HepG2 (cell line): Measurements from ENCODE around the gene IQCK. TPM values are rescaled to one million over a fixed set of nuclear protein-coding genes. Genes with fewer than 3 reads are reported as not detected.
"Not testable (repeated sequence)": the region's sequence is repeated elsewhere in the genome, so short reads cannot be mapped to it uniquely, and the experiment has no call there.

Experiments used
- ATAC-seq: fragments of 200-7000 bp; cut with Tn5 transposase; 3 replicates; pipeline ENCODE4 v1.9.1; 2020; ENCODE audit warnings: mild to moderate bottlenecking, moderate library complexity
- BruUV-seq: library from RNA; stranded (reverse); fragments of 400-500 nt; replicated peaks from 2 replicates; lab custom pipeline; 2021; lab: Mats Ljungman, UMichigan
- CTCF ChIA-PET: fragments of 300-600 bp; formaldehyde crosslinking; extraction: SDS; loops from one replicate; lab custom pipeline; 2021; ENCODE audit warnings: low total read pairs, inconsistent platforms, low intra/inter-chr PET ratio; lab: Yijun Ruan, JAX
- POLR2A ChIA-PET: fragments of 350-600 bp; sonication (Branson Sonifier 250); formaldehyde crosslinking; loops from one replicate; lab custom pipeline; 2020; ENCODE audit warnings: antibody characterized with exemption, inconsistent platforms; lab: Yijun Ruan, JAX
- DNase-seq: peaks from one replicate; pipeline ENCODE4 v3.0.0-alpha.2; 2015; ENCODE audit warnings: low spot score
- FAIRE-seq: peaks from 3 replicates; lab custom pipeline; 2011; peaks lifted over from hg19 to GRCh38; lab: Jason Lieb, UNC
- H2AFZ ChIP-seq: one replicate; pipeline ENCODE4 v1.6.1; 2011; ENCODE audit warnings: low read length, inconsistent platforms
- H3K27ac ChIP-seq: fragments of 300-600 bp; 3 replicates; pipeline ENCODE4 v1.8.0; 2011; ENCODE audit warnings: mixed run types, mild to moderate bottlenecking, mixed read lengths, low read length, inconsistent platforms; ENCODE audit not compliant: insufficient read depth; ENCODE audit errors: extremely low read length
- H3K27me3 ChIP-seq, 2 experiments: fragments of 200-600 bp in 1 of 2; 2 replicates in 1 of 2; 3 replicates in 1 of 2; pipeline versions ENCODE4 v1.6.0 to v1.8.0; 2011; ENCODE audit warnings: low read length in 2 of 2, mild to moderate bottlenecking in 2 of 2, moderate library complexity in 2 of 2, inconsistent platforms in 1 of 2; ENCODE audit not compliant: insufficient read depth in 2 of 2, control insufficient read depth in 1 of 2
- H3K36me3 ChIP-seq, 2 experiments: fragments of 200-600 bp in 1 of 2; replicated peaks in 1 of 2; 2 replicates in 1 of 2; 3 replicates in 1 of 2; pipeline versions ENCODE4 v1.5.1 to v1.8.0; 2011; ENCODE audit warnings: low read length in 2 of 2, inconsistent platforms in 1 of 2; ENCODE audit not compliant: insufficient read depth in 2 of 2, control insufficient read depth in 1 of 2
- H3K4me1 ChIP-seq: 2 replicates; pipeline ENCODE4 v1.5.1; 2012; ENCODE audit warnings: low read length, inconsistent platforms; ENCODE audit not compliant: insufficient read depth
- H3K4me2 ChIP-seq: 2 replicates; pipeline ENCODE4 v1.6.0; 2011; ENCODE audit warnings: low read depth, low read length, inconsistent platforms
- H3K4me3 ChIP-seq, 3 experiments: fragments of 200-600 bp in 1 of 3; sonication (generic), shearing (Covaris generic) in 1 of 3; replicated peaks in 1 of 3; 2 replicates each; pipeline ENCODE4 v1.5.1; 2011 to 2016; ENCODE audit warnings: low read length in 3 of 3, inconsistent platforms in 2 of 3, low read depth in 2 of 3, mild to moderate bottlenecking in 2 of 3, control low read depth in 1 of 3, mixed read lengths in 1 of 3; ENCODE audit not compliant: insufficient read depth in 1 of 3
- H3K79me2 ChIP-seq: one replicate; pipeline ENCODE4 v1.6.1; 2011; ENCODE audit warnings: low read length, inconsistent platforms; ENCODE audit not compliant: insufficient read depth
- H3K9ac ChIP-seq: 2 replicates; pipeline ENCODE4 v1.6.0; 2011; ENCODE audit warnings: mild to moderate bottlenecking, low read depth, low read length, inconsistent platforms; ENCODE audit not compliant: insufficient read depth
- H3K9me3 ChIP-seq: 2 replicates; pipeline ENCODE4 v1.5.1; 2012; ENCODE audit warnings: mild to moderate bottlenecking, low read length
- H4K20me1 ChIP-seq: 2 replicates; pipeline ENCODE4 v1.6.0; 2011; ENCODE audit warnings: inconsistent platforms, mild to moderate bottlenecking, low read length, moderate library complexity; ENCODE audit not compliant: insufficient read depth
- ASH2L ChIP-seq: fragments of 300-600, 200-600 bp; sonication (generic); IDR thresholded peaks from 2 replicates; pipeline ENCODE4 v1.7.0; 2017; ENCODE audit warnings: low read depth, mild to moderate bottlenecking, moderate library complexity, mixed read lengths, low read length; ENCODE audit not compliant: insufficient read length
- DMTF1 ChIP-seq: sonication (generic); formaldehyde crosslinking; IDR thresholded peaks from 2 replicates; pipeline ENCODE4 v1.4.0; 2020; ENCODE audit warnings: mild to moderate bottlenecking, missing genetic modification reagents
- ELK4 ChIP-seq: sonication (generic); formaldehyde crosslinking; IDR thresholded peaks from 2 replicates; pipeline ENCODE4 v1.9.0; 2021; ENCODE audit warnings: missing genetic modification reagents, borderline replicate concordance
- FOXA1 ChIP-seq, 2 experiments: fragments of 450-650 bp in 1 of 2; sonication (generic) in 1 of 2; formaldehyde crosslinking in 1 of 2; IDR thresholded peaks; 2 replicates each; pipeline versions ENCODE4 v1.4.0 to v1.6.1; 2016 to 2020; ENCODE audit warnings: missing genetic modification reagents in 1 of 2
- ISL2 ChIP-seq: sonication (generic); formaldehyde crosslinking; IDR thresholded peaks from 2 replicates; pipeline ENCODE4 v1.5.0; 2020; ENCODE audit warnings: missing genetic modification reagents
- MTA1 ChIP-seq: sonication (generic); formaldehyde crosslinking; IDR thresholded peaks from 2 replicates; pipeline ENCODE4 v1.4.0; 2020; ENCODE audit warnings: missing genetic modification reagents, mild to moderate bottlenecking, borderline replicate concordance
- SOX5 ChIP-seq: IDR thresholded peaks from 2 replicates; pipeline ENCODE4 v1.6.1; 2016; ENCODE audit warnings: borderline replicate concordance
- SOX6 ChIP-seq, 2 experiments: fragments of 450-650 bp in 1 of 2; sonication (generic) in 1 of 2; formaldehyde crosslinking in 1 of 2; IDR thresholded peaks; 2 replicates each; pipeline versions ENCODE4 v1.4.0 to v1.6.1; 2017 to 2020; ENCODE audit warnings: antibody characterized with exemption in 1 of 2, mild to moderate bottlenecking in 1 of 2, missing genetic modification reagents in 1 of 2
- TOPORS ChIP-seq: sonication (generic); formaldehyde crosslinking; IDR thresholded peaks from 2 replicates; pipeline ENCODE4 v1.8.0; 2023; ENCODE audit warnings: mild to moderate bottlenecking, missing genetic modification reagents
- ZFYVE20 ChIP-seq: sonication (generic); formaldehyde crosslinking; IDR thresholded peaks from 2 replicates; pipeline ENCODE4 v1.8.0; 2023; ENCODE audit warnings: low read depth, mild to moderate bottlenecking, moderate library complexity, missing genetic modification reagents, borderline replicate concordance
- ZNF878 ChIP-seq: sonication (generic); formaldehyde crosslinking; IDR thresholded peaks from 2 replicates; pipeline ENCODE4 v1.8.1; 2023; ENCODE audit warnings: mild to moderate bottlenecking, missing genetic modification reagents, moderate library complexity
- ZSCAN20 ChIP-seq: sonication (generic); formaldehyde crosslinking; IDR thresholded peaks from 2 replicates; pipeline ENCODE4 v1.4.0; 2020; ENCODE audit warnings: missing genetic modification reagents, mild to moderate bottlenecking, borderline replicate concordance
- WGBS: methylation state at CpG from one replicate; pipeline ENCODE4 v1.1.6; 2017; ENCODE audit warnings: low lambda C conversion rate; 5-methylcytosine and 5-hydroxymethylcytosine counted together
- in situ Hi-C: cut with HindIII; loops from 2 replicates; pipeline ENCODE4 v1.10.0; 2017; ENCODE audit warnings: low pct_unique_long_range_greater_than_20kb; ENCODE audit not compliant: extremely low pct_ligation_motif_present
- intact Hi-C: fragments of 100-400 bp; cut with micrococcal nuclease; formaldehyde crosslinking; loops from one replicate; pipeline ENCODE4 v1.10.0; 2022; ENCODE audit not compliant: unreplicated experiment
- polyA plus RNA-seq, 8 experiments: library from polyadenylated mRNA; depleted of rRNA in 3 of 8; stranded (reverse) in 7 of 8; unstranded in 1 of 8; fragments of >200 nt; fragmentation: Illumina TruSeq in 4 of 8; extraction: Trizol in 4 of 8; gene quantifications; 2 replicates each; pipeline versions ENCODE4 v1.2.1 to v1.2.3, GENCODE V29; 2011 to 2016; ENCODE audit warnings: low read depth in 4 of 8, missing spikeins in 1 of 8, mixed read lengths in 1 of 8; ENCODE audit not compliant: insufficient read depth in 1 of 8
- total RNA-seq, 5 experiments: library from RNA; depleted of rRNA; stranded (reverse); fragments of >200 nt; fragmentation: Illumina TruSeq; extraction: Trizol; gene quantifications; 2 replicates each; pipeline ENCODE4 v1.2.3, GENCODE V29; 2016; ENCODE audit warnings: low read depth in 1 of 5

Gene IQCK
- total and polyA plus RNA-seq, 2 of the 13 experiments (the other 11 are each of a cell fraction or from before 2014, with no cell fraction given): 5.1 to 7.3 TPM

GRCh38 chr16:19785512-19786130 lies 67.5 kb downstream of the IQCK start (continued):
- no peak for TF ChIP-seq ZFYVE20
- no peak for TF ChIP-seq ZSCAN20
- TF ChIP-seq ZNF878 (CRISPR knock-in tag): no peak
- TF ChIP-seq FOXA1 (IDR thresholded peaks at IDR 0.05): no peak; the same call in 1 of the 2 replicates
- peak; percentile 66 for TF ChIP-seq FOXA1 (CRISPR knock-in tag; IDR thresholded peaks at IDR 0.05)
- TF ChIP-seq TOPORS (CRISPR knock-in tag): no peak
- TF ChIP-seq SOX6 (IDR thresholded peaks at IDR 0.05): no peak
- peak; percentile 63 for TF ChIP-seq SOX6 (CRISPR knock-in tag; IDR thresholded peaks at IDR 0.05)
- no peak for TF ChIP-seq ELK4 (CRISPR knock-in tag)
- TF ChIP-seq ASH2L: no peak
- TF ChIP-seq ISL2 (CRISPR knock-in tag): peak; percentile 42; the same call in 1 of the 2 replicates
- TF ChIP-seq MTA1: no peak
- TF ChIP-seq DMTF1 (CRISPR knock-in tag): no peak
- peak; percentile 20; the same call in 1 of the 2 replicates for TF ChIP-seq SOX5

GRCh38 chr16:19801369-19801768 lies 83.3 kb downstream of the IQCK start:
- H3K27ac ChIP-seq, H3K9ac ChIP-seq, H3K4me1 ChIP-seq, H3K4me2 ChIP-seq, DNase-seq, ATAC-seq, H2AFZ ChIP-seq, POLR2A ChIA-PET, H3K27me3 ChIP-seq, H4K20me1 ChIP-seq, in situ Hi-C loops, BruUV-seq, H3K9me3 ChIP-seq, FAIRE-seq, H3K36me3 ChIP-seq, CTCF ChIA-PET, intact Hi-C loops, H3K4me3 ChIP-seq, H3K79me2 ChIP-seq: not testable (repeated sequence)
- 98% methylated on average over 3 of the region's 5 CpGs for WGBS

GRCh38 chr16:19801824-19802223 lies 83.8 kb downstream of the IQCK start:
- BruUV-seq, POLR2A ChIA-PET, H3K9ac ChIP-seq, H3K4me2 ChIP-seq, H3K36me3 ChIP-seq, in situ Hi-C loops, ATAC-seq, H3K4me3 ChIP-seq, H3K4me1 ChIP-seq, H2AFZ ChIP-seq, FAIRE-seq, DNase-seq, intact Hi-C loops, H3K79me2 ChIP-seq, H3K27me3 ChIP-seq, H3K27ac ChIP-seq, CTCF ChIA-PET, H4K20me1 ChIP-seq: not testable (repeated sequence)
- H3K9me3 ChIP-seq: peaks cover 11% of the 10 kb centered on the region
- 68% methylated on average over 3 of the region's 4 CpGs for WGBS
